Activated CD4-positive, alpha-beta T cell treated with anti-CD3 and anti-CD28 coated beads for 36 hours (primary cell): Measurements from ENCODE around the gene NINJ1. TPM values are rescaled to one million over a fixed set of nuclear protein-coding genes. Genes with fewer than 3 reads are reported as not detected.

Source experiments
- ATAC-seq: fragments of 200-7000 bp; cut with Tn5 transposase; one replicate; pipeline ENCODE4 v1.10.0; 2021; ENCODE audit warnings: mild to moderate bottlenecking, moderate library complexity
- CTCF ChIA-PET: fragments of 350-600 bp; sonication (Branson Sonifier 250); formaldehyde crosslinking; loops from one replicate; lab custom pipeline; 2021; ENCODE audit warnings: antibody characterized with exemption; lab: Charles Lee
- POLR2A ChIA-PET: fragments of 350-600 bp; sonication (Branson Sonifier 250); formaldehyde crosslinking; loops from one replicate; lab custom pipeline; 2021; ENCODE audit warnings: antibody characterized with exemption, inconsistent platforms; lab: Charles Lee
- DNase-seq: peaks from one replicate; pipeline ENCODE4 v3.0.0-alpha.2; 2020
- H3K27ac Mint-ChIP-seq: one replicate; pipeline ENCODE4 v1.8.0; 2021; ENCODE audit warnings: mixed read lengths
- H3K27me3 Mint-ChIP-seq: one replicate; pipeline ENCODE4 v1.8.0; 2021; ENCODE audit warnings: mixed read lengths
- H3K36me3 Mint-ChIP-seq: one replicate; pipeline ENCODE4 v1.8.0; 2021; ENCODE audit warnings: low read depth, mixed read lengths
- H3K4me1 Mint-ChIP-seq: one replicate; pipeline ENCODE4 v1.8.0; 2021; ENCODE audit warnings: mixed read lengths
- H3K4me3 Mint-ChIP-seq: one replicate; pipeline ENCODE4 v1.8.0; 2021; ENCODE audit warnings: mild to moderate bottlenecking, moderate library complexity, mixed read lengths
- H3K9me3 Mint-ChIP-seq: one replicate; pipeline ENCODE4 v1.8.0; 2021; ENCODE audit warnings: low read depth, mixed read lengths
- intact Hi-C, 2 experiments: fragments of 100-400 bp; cut with DNase I in 1 of 2; cut with micrococcal nuclease in 1 of 2; formaldehyde crosslinking; loops; one replicate each; pipeline versions ENCODE4 v1.14.2 to v1.15.1; 2022 to 2024; cut with DNase I, micrococcal nuclease
- total RNA-seq, 2 experiments: library from RNA; stranded (reverse); gene quantifications; one replicate each; pipeline ENCODE4 v1.2.3, GENCODE V29; 2021

Gene NINJ1
- total RNA-seq, 2 experiments from 2014 or later: 77.4 to 108 TPM

DNA sequence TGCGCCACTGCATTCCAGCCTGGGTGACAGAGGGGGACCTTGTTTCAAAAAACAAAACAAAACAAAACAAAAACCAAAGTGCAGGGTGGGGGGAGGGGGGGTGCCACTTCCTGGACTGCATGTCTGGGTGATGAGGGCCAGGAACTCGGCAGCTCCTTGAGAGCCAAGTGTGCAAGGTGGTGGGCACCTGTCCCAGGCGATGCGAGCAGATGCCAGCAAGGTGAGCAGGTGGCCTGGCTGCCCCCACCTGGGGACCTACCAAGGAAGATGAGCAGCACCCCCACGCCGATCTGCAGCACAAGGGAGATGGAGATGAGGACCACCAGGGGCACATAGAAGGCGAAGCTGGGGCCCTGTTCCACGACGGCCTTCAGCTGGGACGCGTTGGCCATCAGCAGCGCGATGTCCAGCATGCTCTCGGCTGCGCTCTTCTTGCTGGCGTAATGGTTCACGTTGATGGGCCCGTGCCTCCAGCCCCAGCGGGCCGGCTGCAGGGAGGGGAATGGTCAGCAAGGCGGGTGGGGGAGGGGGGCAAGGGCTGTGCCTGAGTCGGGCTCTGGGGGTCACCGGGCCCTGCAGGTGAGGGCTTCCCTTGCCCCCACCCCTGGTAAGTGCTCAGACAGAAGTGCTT is 7.8 kb downstream of the NINJ1 start:
- CTCF ChIA-PET: interaction anchor here (0.6 to 1.3 kb wide), 6 partner anchors 9 to 165 kb away, joined by 3 to 6 read pairs (median 3); no protein-coding TSS in a partner anchor
- Mint-ChIP-seq H3K27me3 (no peaks in the 10 kb centered on the region), H3K27ac (peak overlapping the region; percentile 83), H3K4me3 (no peak overlapping the region), H3K9me3 (no peaks in the 10 kb centered on the region), H3K36me3 (peaks cover 26% of the 10 kb centered on the region), H3K4me1 (peaks cover 48% of the 10 kb centered on the region)
- intact Hi-C loops: no loop called here
- DNase-seq (no peak), ATAC-seq (no peak)
- POLR2A ChIA-PET: no interaction called here

DNA sequence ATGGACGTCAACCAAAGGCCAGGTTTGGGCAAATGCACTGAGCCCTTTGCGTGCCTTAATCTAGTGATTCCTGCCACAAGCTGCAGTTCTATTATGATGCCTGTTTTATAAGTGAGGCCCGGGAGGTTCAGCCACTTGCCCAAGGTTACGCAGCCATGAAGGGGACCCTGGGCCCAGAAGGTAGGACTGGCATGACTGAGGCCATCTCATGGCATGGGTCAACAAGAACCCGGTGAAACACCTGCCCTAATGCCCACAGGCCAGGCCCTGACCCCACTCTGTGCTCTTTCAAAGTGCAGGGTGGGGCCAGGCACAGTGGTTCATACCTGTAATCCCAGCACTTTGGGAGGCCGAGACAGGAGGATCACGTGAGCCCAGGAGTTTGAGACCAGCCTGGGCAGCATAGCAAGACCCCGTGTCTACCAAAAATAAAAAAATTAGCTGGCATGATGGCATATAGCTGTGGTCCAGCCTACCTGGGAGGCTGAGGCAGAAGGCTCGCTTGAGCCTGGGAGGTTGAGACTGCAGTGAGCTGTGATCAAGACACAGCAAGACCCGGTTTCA is 8.6 kb downstream of the NINJ1 start:
- ChIA-PET CTCF (interaction anchor here (0.6 to 1.3 kb wide), 5 partner anchors 10 to 164 kb away, joined by 3 to 6 read pairs (median 3); no protein-coding TSS in a partner anchor), POLR2A (no interaction called here)
- H3K4me1 Mint-ChIP-seq: peaks cover 44% of the 10 kb centered on the region
- no peaks in the 10 kb centered on the region for H3K27me3 Mint-ChIP-seq
- DNase-seq: peak; percentile 1
- no peak overlapping the region for H3K4me3 Mint-ChIP-seq
- peaks cover 25% of the 10 kb centered on the region for H3K36me3 Mint-ChIP-seq
- H3K9me3 Mint-ChIP-seq: no peaks in the 10 kb centered on the region
- no peak for ATAC-seq
- intact Hi-C loops: no loop called here
- H3K27ac Mint-ChIP-seq: peak overlapping the region; percentile 55

DNA sequence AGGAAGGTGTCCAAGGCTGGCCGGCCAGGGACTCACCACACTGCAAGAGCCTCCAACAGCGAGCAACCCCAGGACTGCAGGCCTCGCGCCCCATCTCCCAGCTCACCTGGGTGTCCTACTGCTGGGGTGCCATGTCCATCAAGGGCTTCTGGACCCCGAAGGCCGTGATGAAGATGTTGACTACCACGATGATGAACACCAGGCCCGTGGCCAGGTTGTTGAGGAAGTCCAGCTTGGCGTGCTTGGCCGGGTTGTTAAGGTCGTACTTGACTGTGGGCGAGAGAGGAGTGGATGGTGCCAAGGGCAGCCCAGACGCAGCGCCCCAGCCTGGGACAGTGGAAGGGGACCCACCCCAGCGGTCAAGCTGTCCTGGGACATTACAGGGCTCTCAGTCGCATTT is 9.3 kb downstream of the NINJ1 start:
- no peaks in the 10 kb centered on the region for H3K27me3 Mint-ChIP-seq
- intact Hi-C loops: no loop called here
- no peak overlapping the region for H3K27ac Mint-ChIP-seq
- H3K36me3 Mint-ChIP-seq: peaks cover 31% of the 10 kb centered on the region
- no peaks in the 10 kb centered on the region for H3K9me3 Mint-ChIP-seq
- DNase-seq (peak; percentile 5), ATAC-seq (no peak)
- ChIA-PET POLR2A (no interaction called here), CTCF (no interaction called here)
- no peak overlapping the region for H3K4me3 Mint-ChIP-seq
- H3K4me1 Mint-ChIP-seq: peaks cover 48% of the 10 kb centered on the region

DNA sequence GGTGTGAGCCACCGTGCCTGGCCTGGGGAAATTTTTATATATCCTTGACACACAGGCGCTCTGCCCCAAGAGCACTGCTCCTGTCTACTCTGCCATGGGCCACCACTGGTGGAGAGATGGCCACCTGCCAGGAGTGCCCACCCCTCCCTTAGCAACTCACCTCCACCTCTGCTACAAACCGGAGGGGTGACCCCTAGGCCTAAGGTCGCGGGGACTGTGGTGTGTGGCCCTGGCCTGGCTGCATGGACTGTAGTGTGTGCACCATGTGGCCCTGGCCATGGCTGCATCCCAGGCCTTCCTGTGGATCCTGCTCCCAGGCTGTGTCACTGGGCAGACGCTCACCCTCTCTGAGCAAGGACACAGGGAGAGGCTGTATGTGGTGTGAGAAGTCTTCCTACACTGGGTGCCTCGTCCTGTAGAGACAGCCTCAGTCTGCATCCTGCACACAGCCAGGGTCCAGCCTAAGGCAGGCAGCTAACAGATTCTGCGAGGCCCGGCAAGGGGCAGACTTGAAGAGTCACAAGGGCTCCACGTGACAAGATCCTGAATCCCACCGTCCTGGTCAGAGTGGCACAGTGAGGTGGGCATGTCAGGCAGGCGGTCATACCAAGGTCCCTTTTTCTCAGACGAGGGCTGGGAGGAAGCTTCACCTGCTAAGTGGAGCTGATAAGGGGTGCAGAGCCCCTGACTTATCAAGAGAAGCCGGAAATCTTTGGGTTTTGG is 10.3 kb downstream of the NINJ1 start:
- Mint-ChIP-seq H3K27me3 (no peaks in the 10 kb centered on the region), H3K4me3 (no peak overlapping the region), H3K4me1 (peaks cover 49% of the 10 kb centered on the region), H3K27ac (no peak overlapping the region), H3K9me3 (no peaks in the 10 kb centered on the region), H3K36me3 (peaks cover 32% of the 10 kb centered on the region)
- DNase-seq: no peak
- ATAC-seq: no peak
- POLR2A ChIA-PET: no interaction called here
- intact Hi-C loops: no loop called here
- CTCF ChIA-PET: interaction anchor here (0.8 to 0.9 kb wide), 2 partner anchors 19 to 120 kb away, joined by 3 read pairs; no protein-coding TSS in a partner anchor

DNA sequence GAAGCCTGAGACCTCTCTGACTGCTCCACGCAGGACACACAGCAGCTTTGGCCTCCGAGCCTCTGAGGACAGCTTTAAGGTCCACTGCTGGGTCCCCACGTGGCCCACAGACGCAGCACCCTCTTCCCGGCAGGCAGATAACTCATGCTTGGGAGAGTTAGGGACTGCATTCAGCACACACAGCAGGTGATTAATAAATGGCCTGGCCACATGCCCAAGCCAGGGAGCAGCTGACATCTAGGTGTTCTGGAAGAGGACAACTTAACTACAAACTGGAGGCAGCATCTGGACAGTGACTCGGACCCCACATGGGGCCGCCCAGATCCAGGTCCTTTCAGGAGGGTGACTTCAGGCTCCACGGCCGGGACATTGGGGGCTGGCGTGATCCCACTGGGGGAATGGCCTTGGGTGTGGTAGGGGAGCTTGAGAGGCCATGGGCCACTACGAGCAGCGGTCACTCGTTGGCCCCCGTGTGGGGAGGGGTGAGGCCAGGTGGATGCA is 11.3 kb downstream of the NINJ1 start:
- ATAC-seq (no peak), DNase-seq (no peak)
- Mint-ChIP-seq H3K9me3 (no peaks in the 10 kb centered on the region), H3K27me3 (no peaks in the 10 kb centered on the region), H3K4me1 (peaks cover 40% of the 10 kb centered on the region), H3K36me3 (peaks cover 32% of the 10 kb centered on the region), H3K4me3 (no peak overlapping the region), H3K27ac (no peak overlapping the region)
- intact Hi-C loops: no loop called here
- ChIA-PET CTCF (interaction anchor here (0.7 to 0.8 kb wide), 2 partner anchors 18 to 140 kb away, joined by 3 to 4 read pairs; no protein-coding TSS in a partner anchor), POLR2A (interaction anchor here (0.6 kb wide), 1 partner anchor 66 kb away, joined by 4 read pairs; no protein-coding TSS in a partner anchor)

DNA sequence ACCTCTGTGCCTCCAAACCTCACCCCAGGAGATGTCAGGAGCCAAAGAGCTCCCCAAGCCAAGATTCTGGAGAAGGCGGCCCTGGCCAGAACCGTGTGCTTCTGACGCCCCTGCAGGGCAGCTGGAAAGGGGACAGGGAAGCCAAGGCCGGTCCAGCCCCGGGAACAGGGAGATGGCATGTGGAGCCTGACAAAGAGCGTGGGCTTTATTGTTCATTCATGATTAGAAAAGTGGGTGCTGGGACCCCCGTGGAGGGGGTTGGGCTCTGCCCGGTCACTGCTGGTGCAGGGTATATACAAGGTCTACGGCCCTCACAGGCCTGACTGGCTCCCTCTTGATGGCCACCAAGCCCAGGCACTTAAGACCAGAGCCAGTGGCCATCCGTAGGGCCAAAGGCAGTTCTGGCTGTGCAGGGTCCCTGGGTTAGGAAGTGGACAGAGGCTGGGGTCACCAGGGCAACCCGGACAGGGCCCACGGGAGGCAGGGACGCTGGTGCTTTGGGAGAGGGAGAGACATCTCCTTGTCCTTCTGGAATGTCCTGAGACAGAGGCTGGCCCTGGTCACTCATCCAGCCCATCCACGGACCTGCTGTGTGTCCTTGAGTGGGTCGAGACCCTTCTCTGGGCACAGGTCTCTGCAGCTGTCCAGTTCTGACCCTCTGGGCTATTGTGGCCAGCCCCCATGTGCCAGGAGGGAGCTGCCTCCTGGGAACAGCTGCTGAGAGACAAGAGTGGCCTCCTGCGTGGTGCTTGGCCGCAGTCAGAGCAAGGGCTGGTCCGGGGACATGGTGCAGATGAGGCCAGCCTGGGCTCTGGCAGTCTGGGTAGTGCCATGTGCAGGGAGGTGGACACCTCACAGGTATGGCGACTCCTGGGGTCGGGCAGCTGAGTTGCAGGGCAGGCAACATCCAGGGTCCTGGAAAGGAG is 12.5 kb downstream of the NINJ1 start:
- DNase-seq (peak; percentile 6), ATAC-seq (no peak)
- Mint-ChIP-seq H3K9me3 (no peaks in the 10 kb centered on the region), H3K4me3 (no peak overlapping the region), H3K27ac (no peak overlapping the region), H3K27me3 (no peaks in the 10 kb centered on the region), H3K4me1 (peaks cover 28% of the 10 kb centered on the region), H3K36me3 (peaks cover 32% of the 10 kb centered on the region)
- ChIA-PET POLR2A (no interaction called here), CTCF (interaction anchor here (0.6 kb wide), 1 partner anchor 13 kb away, joined by 3 read pairs; no protein-coding TSS in a partner anchor)
- intact Hi-C loops: no loop called here

DNA sequence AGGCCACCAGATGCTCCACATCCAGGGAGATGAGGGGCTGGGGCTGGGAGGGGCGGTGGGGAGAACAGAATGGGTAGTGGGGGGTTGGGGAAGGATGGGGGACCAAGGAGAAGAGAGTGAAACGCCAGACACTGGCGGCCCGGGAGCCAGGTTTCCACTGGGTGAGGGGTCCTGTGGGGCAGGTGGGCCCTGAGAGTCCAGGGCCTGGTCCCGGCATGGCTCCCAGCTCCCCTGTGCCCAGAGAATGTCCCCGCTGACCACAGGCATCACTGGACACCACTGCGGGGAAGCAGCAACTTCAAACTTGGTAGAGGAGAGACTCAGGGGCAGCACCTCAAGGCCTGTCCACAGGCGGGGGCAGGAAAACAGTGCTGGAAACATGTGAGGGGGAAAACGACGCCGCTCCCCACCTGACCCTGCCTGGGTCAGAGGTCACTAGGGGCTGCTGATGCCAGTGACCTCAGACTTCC is 13.2 kb downstream of the NINJ1 start:
- intact Hi-C loops: no loop called here
- peaks cover 29% of the 10 kb centered on the region for H3K36me3 Mint-ChIP-seq
- H3K4me3 Mint-ChIP-seq: no peak overlapping the region
- CTCF ChIA-PET: interaction anchor here (0.5 to 1.7 kb wide), 4 partner anchors 15 to 118 kb away, joined by 3 to 6 read pairs (median 4); no protein-coding TSS in a partner anchor
- DNase-seq: peak; percentile 6
- no peak for ATAC-seq
- POLR2A ChIA-PET: no interaction called here
- H3K9me3 Mint-ChIP-seq: no peaks in the 10 kb centered on the region
- H3K27me3 Mint-ChIP-seq: no peaks in the 10 kb centered on the region
- H3K27ac Mint-ChIP-seq: no peak overlapping the region
- peaks cover 21% of the 10 kb centered on the region for H3K4me1 Mint-ChIP-seq

DNA sequence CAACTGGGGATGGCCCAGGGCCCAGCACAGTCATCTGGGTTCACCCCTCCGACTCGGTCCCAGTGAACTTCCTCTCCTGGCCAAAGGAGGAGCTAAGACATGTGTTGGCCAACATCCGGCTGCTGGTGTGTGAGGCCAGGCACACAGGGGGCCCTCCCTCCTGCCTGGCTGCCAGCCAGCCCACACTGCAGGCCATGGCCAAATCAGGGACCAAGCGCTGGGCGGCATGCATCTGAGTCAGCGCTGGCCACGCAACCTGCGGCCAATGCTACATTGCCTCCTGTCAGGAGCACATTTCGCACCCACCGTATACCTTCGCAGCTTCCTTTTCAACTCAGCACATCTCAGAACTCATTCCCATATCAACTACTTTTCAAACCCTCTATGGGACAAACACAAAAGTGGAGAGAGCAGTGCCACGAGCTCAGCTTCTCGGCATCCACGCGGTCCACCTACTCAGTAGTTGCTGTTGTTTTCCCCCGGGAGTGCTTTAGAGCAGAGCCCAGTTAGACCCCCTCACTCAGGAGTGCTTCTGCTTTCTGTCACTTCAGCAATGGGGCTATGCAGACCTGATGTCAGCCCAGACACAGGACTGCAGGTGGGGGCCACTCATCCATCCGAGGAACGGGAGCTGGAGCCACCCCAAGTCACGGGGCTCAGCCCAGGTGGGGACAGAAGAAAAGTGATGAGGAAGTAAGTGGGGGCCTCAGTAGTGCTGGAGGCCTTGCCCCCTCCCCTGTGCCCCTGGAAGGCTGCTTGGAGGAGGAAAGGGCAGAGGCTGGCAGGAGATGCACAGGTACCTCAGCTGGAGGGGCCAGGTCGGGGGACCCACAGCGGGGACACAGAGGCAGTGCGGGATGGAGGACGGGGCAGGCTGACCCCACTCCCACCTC is 13.9 kb downstream of the NINJ1 start:
- ATAC-seq (peak; percentile 87), DNase-seq (peak; percentile 65)
- ChIA-PET POLR2A (interaction anchor here (1.3 kb wide), 1 partner anchor 56 kb away, joined by 5 read pairs; no protein-coding TSS in a partner anchor), CTCF (interaction anchor here (0.5 to 2.2 kb wide), 6 partner anchors 8 to 117 kb away, joined by 3 to 18 read pairs (median 4); no protein-coding TSS in a partner anchor)
- intact Hi-C loops: no loop called here
- H3K9me3 Mint-ChIP-seq: no peaks in the 10 kb centered on the region
- peaks cover 27% of the 10 kb centered on the region for H3K36me3 Mint-ChIP-seq
- H3K27ac Mint-ChIP-seq: peak overlapping the region; percentile 73
- H3K27me3 Mint-ChIP-seq: no peaks in the 10 kb centered on the region
- H3K4me1 Mint-ChIP-seq: peaks cover 18% of the 10 kb centered on the region
- H3K4me3 Mint-ChIP-seq: no peak overlapping the region

DNA sequence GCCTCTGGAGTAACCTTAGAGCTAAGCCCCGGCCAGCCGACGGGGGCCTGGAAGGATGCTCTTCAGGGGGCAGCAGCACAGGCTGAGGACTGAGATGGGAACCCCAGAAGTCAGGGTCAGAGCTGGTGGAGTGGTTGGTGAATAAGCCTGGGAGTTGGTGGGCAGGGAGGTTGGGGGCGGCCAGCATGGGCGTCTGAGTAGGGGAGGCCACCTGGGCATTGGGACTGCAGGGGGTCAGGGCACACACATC is 14.4 kb downstream of the NINJ1 start:
- Mint-ChIP-seq H3K36me3 (peaks cover 21% of the 10 kb centered on the region), H3K27me3 (no peaks in the 10 kb centered on the region), H3K27ac (peak overlapping the region; percentile 73), H3K9me3 (no peaks in the 10 kb centered on the region), H3K4me3 (no peak overlapping the region), H3K4me1 (peaks cover 22% of the 10 kb centered on the region)
- ChIA-PET CTCF (interaction anchor here (0.6 to 2.2 kb wide), 6 partner anchors 8 to 116 kb away, joined by 3 to 18 read pairs (median 4); no protein-coding TSS in a partner anchor), POLR2A (interaction anchor here (1.3 kb wide), 1 partner anchor 55 kb away, joined by 5 read pairs; no protein-coding TSS in a partner anchor)
- intact Hi-C loops: no loop called here
- DNase-seq (no peak), ATAC-seq (no peak)
